ENCODE measurements around the gene G3BP2. TPM values are rescaled to one million over a fixed set of nuclear protein-coding genes. Genes with fewer than 3 reads are reported as not detected.

G3BP2 gene
- total and polyA plus RNA-seq, 12 donors, result 10.6 to 119 (median 87.1) TPM

DNA sequence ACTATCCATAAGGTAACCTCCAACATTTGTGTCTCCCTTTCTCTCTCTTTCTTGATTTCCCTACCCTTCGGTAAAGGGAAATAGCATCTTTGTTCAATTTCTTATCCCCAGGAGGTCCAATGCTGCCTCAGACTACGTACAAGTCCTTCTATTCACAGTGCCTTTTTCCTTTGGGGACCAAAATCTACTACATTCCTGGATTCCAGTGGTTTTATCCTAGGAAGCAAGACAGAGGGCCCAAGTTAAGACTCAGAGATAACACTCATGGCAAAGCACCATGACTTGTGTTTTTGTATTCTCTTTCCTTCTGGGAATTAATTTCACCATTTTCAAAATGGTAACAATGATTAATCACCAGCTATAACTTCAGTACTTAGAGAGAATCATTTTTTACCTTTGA is 10.6 kb downstream of the G3BP2 start:
- intact Hi-C loops (cut with DNase I), result no loop called here
- TF ChIP-seq, protein P1, sequence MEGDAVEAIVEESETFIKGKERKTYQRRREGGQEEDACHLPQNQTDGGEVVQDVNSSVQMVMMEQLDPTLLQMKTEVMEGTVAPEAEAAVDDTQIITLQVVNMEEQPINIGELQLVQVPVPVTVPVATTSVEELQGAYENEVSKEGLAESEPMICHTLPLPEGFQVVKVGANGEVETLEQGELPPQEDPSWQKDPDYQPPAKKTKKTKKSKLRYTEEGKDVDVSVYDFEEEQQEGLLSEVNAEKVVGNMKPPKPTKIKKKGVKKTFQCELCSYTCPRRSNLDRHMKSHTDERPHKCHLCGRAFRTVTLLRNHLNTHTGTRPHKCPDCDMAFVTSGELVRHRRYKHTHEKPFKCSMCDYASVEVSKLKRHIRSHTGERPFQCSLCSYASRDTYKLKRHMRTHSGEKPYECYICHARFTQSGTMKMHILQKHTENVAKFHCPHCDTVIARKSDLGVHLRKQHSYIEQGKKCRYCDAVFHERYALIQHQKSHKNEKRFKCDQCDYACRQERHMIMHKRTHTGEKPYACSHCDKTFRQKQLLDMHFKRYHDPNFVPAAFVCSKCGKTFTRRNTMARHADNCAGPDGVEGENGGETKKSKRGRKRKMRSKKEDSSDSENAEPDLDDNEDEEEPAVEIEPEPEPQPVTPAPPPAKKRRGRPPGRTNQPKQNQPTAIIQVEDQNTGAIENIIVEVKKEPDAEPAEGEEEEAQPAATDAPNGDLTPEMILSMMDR (IDR thresholded peaks at IDR 0.05), result no peak
- Histone ChIP-seq H3K9me3 (no peaks in the 10 kb centered on the region), H3K4me1 (peaks cover 0 to 44% (median 20%) of the 10 kb centered on the region in 9 donors), H3K36me3 (peaks cover 0 to 51% (median 10%) of the 10 kb centered on the region in 9 donors), H3K4me3 (no peak overlapping the region), H3K27ac (no peak overlapping the region), H3K27me3 (no peaks in the 10 kb centered on the region)
- WGBS, 2 donors, result 82 to 88% methylated on average over 2 of the region's 2 CpGs
- ATAC-seq, result no peak
- DNase-seq, result no peak

DNA sequence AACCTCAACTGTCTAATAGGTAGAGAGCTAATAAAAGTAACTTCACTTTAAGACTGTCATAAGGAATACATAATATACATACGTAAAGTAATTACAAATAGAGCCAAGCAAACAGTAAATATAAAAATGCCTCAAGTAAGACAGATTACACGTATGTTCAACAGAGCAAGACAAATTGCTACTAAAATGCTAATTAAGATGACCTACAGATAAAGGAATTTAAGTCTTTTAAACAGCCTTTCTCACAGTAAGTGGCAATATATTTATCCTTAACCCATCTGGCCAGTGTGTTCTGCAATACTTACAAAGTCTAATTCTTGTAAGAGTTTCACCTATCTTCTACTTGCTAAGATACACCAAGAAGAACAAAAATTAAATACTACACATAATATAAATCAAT is 12.7 kb downstream of the G3BP2 start:
- DNase-seq (no peak), ATAC-seq (no peak)
- H3K36me3 ChIP-seq, result peaks cover 0 to 73% (median 15%) of the 10 kb centered on the region in 9 donors
- H3K27me3 ChIP-seq, result no peaks in the 10 kb centered on the region
- H3K4me3 ChIP-seq, result no peak overlapping the region
- H3K9me3 ChIP-seq, result no peaks in the 10 kb centered on the region
- peaks cover 0 to 25% (median 14%) of the 10 kb centered on the region in 9 donors for H3K4me1 ChIP-seq
- no peak overlapping the region for H3K27ac ChIP-seq
- TF ChIP-seq, protein P1 (IDR thresholded peaks at IDR 0.05), result no peak
- intact Hi-C loops (cut with DNase I), result no loop called here
- WGBS, 2 donors, result 74 to 86% methylated on average over 2 of the region's 2 CpGs

DNA sequence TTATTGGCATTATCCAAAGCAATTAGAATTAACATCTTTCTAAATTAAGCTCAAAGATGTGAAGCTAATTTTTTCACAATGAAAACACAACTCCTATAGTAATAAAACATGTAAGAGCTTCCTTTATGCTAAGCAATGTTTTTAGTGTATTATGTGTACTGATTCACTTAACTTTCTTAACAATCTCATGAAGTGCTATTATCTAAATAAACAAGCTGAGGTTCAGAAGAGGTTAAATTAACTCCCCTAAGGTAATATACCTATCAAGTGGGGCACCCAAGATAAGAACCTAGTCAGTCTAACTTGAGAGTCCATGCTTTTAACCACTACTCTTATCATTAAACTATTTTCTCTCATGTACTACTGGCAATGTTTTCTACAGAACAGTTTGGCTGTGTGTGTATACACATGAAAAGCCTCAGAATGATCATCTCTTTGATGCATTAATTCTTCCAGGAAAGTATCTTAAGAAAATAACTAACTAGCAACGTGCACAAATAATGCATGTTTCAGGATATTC is 13.6 kb downstream of the G3BP2 start:
- TF ChIP-seq, protein P1 (IDR thresholded peaks at IDR 0.05), result no peak
- H3K4me1 ChIP-seq, result peaks cover 0 to 21% (median 10%) of the 10 kb centered on the region in 9 donors
- H3K27ac ChIP-seq, result no peak overlapping the region
- intact Hi-C loops (cut with DNase I), result loop anchor here in 2 of 10 donors (5.0 to 10.0 kb wide), 3 partner anchors 63 to 185 kb away; partner anchors contain the start of gene USO1 (in 1 of the 2)
- H3K9me3 ChIP-seq, result no peaks in the 10 kb centered on the region
- no peak overlapping the region for H3K4me3 ChIP-seq
- peaks cover 0 to 82% (median 22%) of the 10 kb centered on the region in 9 donors for H3K36me3 ChIP-seq
- DNase-seq (no peak), ATAC-seq (no peak)
- H3K27me3 ChIP-seq, result no peaks in the 10 kb centered on the region
- WGBS, 2 donors, result 36 to 62% methylated on average over 1 of the region's 1 CpG

GRCh38 chr4:75658876-75659275 is 14.3 kb downstream of the G3BP2 start:
- DNase-seq, result no peak
- H3K4me1 ChIP-seq, result peaks cover 0 to 21% (median 12%) of the 10 kb centered on the region in 9 donors
- intact Hi-C loops (cut with DNase I), result loop anchor here in 2 of 10 donors (5.0 to 10.0 kb wide), 3 partner anchors 63 to 186 kb away; partner anchors contain the start of gene USO1 (in 1 of the 2)
- TF ChIP-seq, protein P1 (IDR thresholded peaks at IDR 0.05), result no peak
- H3K36me3 ChIP-seq, result peaks cover 0 to 89% (median 24%) of the 10 kb centered on the region in 9 donors
- no peaks in the 10 kb centered on the region for H3K9me3 ChIP-seq
- WGBS, 2 donors, result 84 to 86% methylated on average over 4 of the region's 4 CpGs
- no peak overlapping the region for H3K4me3 ChIP-seq
- ATAC-seq, result no peak
- no peaks in the 10 kb centered on the region for H3K27me3 ChIP-seq
- H3K27ac ChIP-seq, result no peak overlapping the region

Data from heart right ventricle (tissue), 16 donors.